WTC11 (cell line): Measurements from ENCODE around the gene CRACR2B. TPM values are rescaled to one million over a fixed set of nuclear protein-coding genes. Genes with fewer than 3 reads are reported as not detected.

Experiments used
- ATAC-seq: fragments of 200-7000 bp; cut with Tn5 transposase; 2 replicates; pipeline ENCODE4 v1.10.0; 2021; ENCODE audit warnings: mild to moderate bottlenecking, moderate library complexity
- CTCF ChIA-PET: fragments of 300-600 bp; sonication (Branson Sonifier 250); formaldehyde crosslinking; loops from one replicate; lab custom pipeline; 2021; ENCODE audit warnings: antibody characterized with exemption; lab: Charles Lee
- POLR2A ChIA-PET: fragments of 350-600 bp; sonication (Branson Sonifier 250); formaldehyde crosslinking; loops from one replicate; lab custom pipeline; 2021; ENCODE audit warnings: antibody characterized with exemption; lab: Charles Lee
- DNase-seq: peaks from one replicate; pipeline ENCODE4 v3.0.0; 2021; ENCODE audit warnings: low spot score
- H3K27ac Mint-ChIP-seq: 2 replicates; pipeline ENCODE4 v1.8.0; 2021; ENCODE audit warnings: mixed read lengths
- H3K27me3 Mint-ChIP-seq: 2 replicates; pipeline ENCODE4 v1.8.0; 2021; ENCODE audit warnings: low read depth, mild to moderate bottlenecking, moderate library complexity, mixed read lengths
- H3K36me3 Mint-ChIP-seq: 2 replicates; pipeline ENCODE4 v1.8.0; 2021; ENCODE audit warnings: mixed read lengths
- H3K4me1 Mint-ChIP-seq: 2 replicates; pipeline ENCODE4 v1.8.0; 2022; ENCODE audit warnings: mixed read lengths
- H3K4me3 Mint-ChIP-seq: 2 replicates; pipeline ENCODE4 v1.8.0; 2021; ENCODE audit warnings: mild to moderate bottlenecking, moderate library complexity, mixed read lengths
- H3K9me3 Mint-ChIP-seq: 2 replicates; pipeline ENCODE4 v1.8.0; 2021; ENCODE audit warnings: mixed read lengths
- ARID4B ChIP-seq: sonication (generic); formaldehyde crosslinking; IDR thresholded peaks from 2 replicates; pipeline ENCODE4 v1.8.0; 2023; ENCODE audit warnings: missing genetic modification reagents, mild to moderate bottlenecking, borderline replicate concordance
- CBFB ChIP-seq: sonication (generic); formaldehyde crosslinking; IDR thresholded peaks from 2 replicates; pipeline ENCODE4 v1.8.1; 2022; ENCODE audit warnings: mild to moderate bottlenecking, low read depth, missing genetic modification reagents
- CTCF ChIP-seq: fragments of 200-600 bp; IDR thresholded peaks from 2 replicates; pipeline ENCODE4 v1.8.0; 2022; ENCODE audit warnings: antibody characterized with exemption
- GRHL2 ChIP-seq: fragments of 250-450 bp; sonication (Bioruptor Pico); IDR thresholded peaks from 2 replicates; pipeline ENCODE4 v1.8.0; 2022; ENCODE audit warnings: mild to moderate bottlenecking, moderate library complexity; ENCODE audit not compliant: insufficient replicate concordance, severe bottlenecking
- JUN ChIP-seq: sonication (generic); formaldehyde crosslinking; IDR thresholded peaks from 2 replicates; pipeline ENCODE4 v1.8.0; 2023; ENCODE audit warnings: mild to moderate bottlenecking, missing genetic modification reagents
- OVOL2 ChIP-seq: fragments of 250-450 bp; sonication (Bioruptor Pico); IDR thresholded peaks from 2 replicates; pipeline ENCODE4 v1.9.0; 2021; ENCODE audit warnings: mild to moderate bottlenecking, borderline replicate concordance
- PRRX2 ChIP-seq: fragments of 250-450 bp; sonication (Bioruptor Pico); IDR thresholded peaks from 2 replicates; pipeline ENCODE4 v1.8.0; 2021; ENCODE audit warnings: mild to moderate bottlenecking
- SOX15 ChIP-seq: fragments of 250-450 bp; sonication (Bioruptor Pico); IDR thresholded peaks from 2 replicates; pipeline ENCODE4 v1.9.0; 2021; ENCODE audit warnings: mild to moderate bottlenecking
- ZNF317 ChIP-seq: sonication (generic); formaldehyde crosslinking; IDR thresholded peaks from 2 replicates; pipeline ENCODE4 v1.8.1; 2023; ENCODE audit warnings: low read depth, mild to moderate bottlenecking, moderate library complexity, missing genetic modification reagents, borderline replicate concordance
- ZNF396 ChIP-seq: fragments of 250-450 bp; sonication (Bioruptor Pico); IDR thresholded peaks from 2 replicates; pipeline ENCODE4 v1.8.0; 2021; ENCODE audit warnings: mild to moderate bottlenecking, moderate library complexity, borderline replicate concordance
- ZNF532 ChIP-seq: fragments of 250-450 bp; sonication (Bioruptor Pico); IDR thresholded peaks from 2 replicates; pipeline ENCODE4 v1.9.0; 2021; ENCODE audit warnings: mild to moderate bottlenecking, borderline replicate concordance
- ZSCAN18 ChIP-seq: fragments of 250-450 bp; sonication (Bioruptor Pico); IDR thresholded peaks from 2 replicates; pipeline ENCODE4 v2.1.2; 2022; ENCODE audit warnings: mild to moderate bottlenecking, moderate library complexity
- total RNA-seq: library from RNA; stranded (reverse); gene quantifications from 3 replicates; pipeline ENCODE4 v1.2.3, GENCODE V29; 2021

Gene CRACR2B
- total RNA-seq, 1 experiment from 2014 or later, result 46.5 TPM

GRCh38 chr11:816433-816779 lies 11.3 kb upstream of the CRACR2B start:
- no peaks in the 10 kb centered on the region for H3K27me3 Mint-ChIP-seq
- DNase-seq (no peak), ATAC-seq (peak; percentile 9)
- H3K4me3 Mint-ChIP-seq, result no peak overlapping the region
- peaks cover 16% of the 10 kb centered on the region for H3K36me3 Mint-ChIP-seq
- TF ChIP-seq SOX15, result no peak
- TF ChIP-seq PRRX2 (CRISPR knock-in tag), result no peak
- no peak for TF ChIP-seq ZNF317 (CRISPR knock-in tag)
- no peak for TF ChIP-seq JUN (CRISPR knock-in tag)
- no peak for TF ChIP-seq GRHL2 (CRISPR knock-in tag)
- TF ChIP-seq CBFB (CRISPR knock-in tag), result no peak
- no peak for TF ChIP-seq ARID4B (CRISPR knock-in tag)
- TF ChIP-seq OVOL2 (CRISPR knock-in tag), result no peak
- no peak overlapping the region for H3K27ac Mint-ChIP-seq
- ChIA-PET POLR2A (interaction anchor here (1.0 kb wide), 1 partner anchor 27 kb away, joined by 4 read pairs; the partner anchor contains the start of genes POLR2L and TSPAN4), CTCF (interaction anchor here (1.0 to 1.6 kb wide), 4 partner anchors 13 to 33 kb away, joined by 3 to 8 read pairs (median 4); no protein-coding TSS in a partner anchor)
- no peaks in the 10 kb centered on the region for H3K9me3 Mint-ChIP-seq
- peaks cover 15% of the 10 kb centered on the region for H3K4me1 Mint-ChIP-seq

GRCh38 chr11:818396-819128 lies 9.2 kb upstream of the CRACR2B start, which contains the start of gene PNPLA2:
Gene PNPLA2, plus strand, starts transcription at chr11:818914. Its CDS starts 805 bp downstream, at chr11:819719.
- Mint-ChIP-seq H3K36me3 (no peaks in the 10 kb centered on the region), H3K27ac (no peak within 1 kb of the TSS), H3K4me3 (peak within 1 kb of the TSS; percentile 72), H3K4me1 (peaks cover 5% of the 10 kb centered on the region), H3K9me3 (no peaks in the 10 kb centered on the region), H3K27me3 (no peaks in the 10 kb centered on the region)
- DNase-seq, result peak; percentile 36
- CTCF ChIA-PET, result interaction anchor here (1.0 to 2.7 kb wide), 10 partner anchors 10 to 243 kb away, joined by 3 to 26 read pairs (median 4); partner anchors contain the start of genes AP2A2 and CRACR2B
- POLR2A ChIA-PET, result interaction anchor here (1.1 to 3.4 kb wide), 6 partner anchors 10 to 29 kb away, joined by 3 to 38 read pairs (median 8); partner anchors contain the start of genes CD151, CEND1, CRACR2B and RPLP2
- no peak for TF ChIP-seq ZNF396 (CRISPR knock-in tag)
- no peak for TF ChIP-seq ZSCAN18 (CRISPR knock-in tag)
- no peak for TF ChIP-seq CTCF
- no peak for TF ChIP-seq ZNF532 (CRISPR knock-in tag)
- no peak for TF ChIP-seq JUN (CRISPR knock-in tag)
- ATAC-seq, result peak; percentile 2
